EH (cell line): ENCODE measurements around the gene TNFRSF18.

ENCODE experiments used
- DNase-seq: peaks from one replicate; pipeline ENCODE4 v3.0.0-alpha.2; 2015; ENCODE audit warnings: low read depth

Gene TNFRSF18

GRCh38 chr1:1228596-1229321 lies 22.4 kb upstream of the TNFRSF18 start:
- no peak for DNase-seq

- DNase-seq: no peak
These were observed 21.8 kb upstream of the TNFRSF18 start for GRCh38 chr1:1228187-1228586.

- DNase-seq: no peak
These were observed 21.0 kb upstream of the TNFRSF18 start for GRCh38 chr1:1227386-1227785.

- DNase-seq: no peak
These were observed 20.4 kb upstream of the TNFRSF18 start for GRCh38 chr1:1226566-1227362.

- no peak for DNase-seq
These were observed 19.5 kb upstream of the TNFRSF18 start for GRCh38 chr1:1225913-1226312.

- no peak for DNase-seq
These were observed 18.9 kb upstream of the TNFRSF18 start for GRCh38 chr1:1225238-1225845.

GRCh38 chr1:1223891-1224290 lies 17.5 kb upstream of the TNFRSF18 start:
- DNase-seq: no peak

GRCh38 chr1:1223321-1223720 lies 16.9 kb upstream of the TNFRSF18 start:
- DNase-seq: no peak

GRCh38 chr1:1222575-1223225 lies 16.3 kb upstream of the TNFRSF18 start:
- DNase-seq: no peak

- no peak for DNase-seq
These were observed 15.6 kb upstream of the TNFRSF18 start for GRCh38 chr1:1221887-1222574.

- DNase-seq: no peak
These were observed 13.8 kb upstream of the TNFRSF18 start for GRCh38 chr1:1220197-1220596.

GRCh38 chr1:1219341-1219740 lies 12.9 kb upstream of the TNFRSF18 start:
- DNase-seq: no peak

- DNase-seq: no peak
These were observed 12.3 kb upstream of the TNFRSF18 start for GRCh38 chr1:1218524-1219200.

GRCh38 chr1:1217621-1218523 lies 11.5 kb upstream of the TNFRSF18 start:
- DNase-seq: no peak

GRCh38 chr1:1216770-1217620 lies 10.6 kb upstream of the TNFRSF18 start:
- no peak for DNase-seq

- DNase-seq: no peak
These were observed 9.7 kb upstream of the TNFRSF18 start for GRCh38 chr1:1215881-1216605.

- DNase-seq: no peak
These were observed 8.8 kb upstream of the TNFRSF18 start for GRCh38 chr1:1215080-1215676.
